DOHH2 (cell line): Measurements from ENCODE around the gene KCNMB3.

Source experiments
- H3F3A ChIP-seq: fragments of 200-600 bp; sonication (generic), shearing (Covaris generic); 2 replicates; pipeline ENCODE4 v1.6.0; 2016; ENCODE audit warnings: antibody characterized with exemption, mild to moderate bottlenecking; ENCODE audit not compliant: control insufficient read depth, insufficient read depth
- H3K27ac ChIP-seq: fragments of 200-600 bp; sonication (generic); 2 replicates; pipeline ENCODE4 v1.5.1; 2014; ENCODE audit warnings: low read depth, mild to moderate bottlenecking, low read length, moderate library complexity
- H3K27me3 ChIP-seq: fragments of 200-600 bp; sonication (generic); 2 replicates; pipeline ENCODE4 v1.6.1; 2014; ENCODE audit warnings: mild to moderate bottlenecking, low read length, mixed read lengths; ENCODE audit not compliant: control insufficient read depth
- H3K36me3 ChIP-seq: fragments of 200-600 bp; sonication (generic); 2 replicates; pipeline ENCODE4 v1.6.1; 2014; ENCODE audit warnings: mild to moderate bottlenecking, low read length, moderate library complexity, mixed read lengths; ENCODE audit not compliant: control insufficient read depth
- H3K4me1 ChIP-seq: fragments of 200-600 bp; sonication (generic); 2 replicates; pipeline ENCODE4 v1.6.1; 2014; ENCODE audit warnings: mild to moderate bottlenecking, low read length, mixed read lengths; ENCODE audit not compliant: control insufficient read depth
- H3K4me2 ChIP-seq: fragments of 200-600 bp; sonication (generic); 2 replicates; pipeline ENCODE4 v1.6.0; 2014; ENCODE audit warnings: mild to moderate bottlenecking, low read length, moderate library complexity
- H3K4me3 ChIP-seq: fragments of 200-600 bp; sonication (generic); 2 replicates; pipeline ENCODE4 v1.5.1; 2014; ENCODE audit warnings: mild to moderate bottlenecking, low read length, mixed read lengths
- H3K79me2 ChIP-seq: fragments of 200-600 bp; sonication (generic); 2 replicates; pipeline ENCODE4 v1.6.1; 2014; ENCODE audit warnings: mild to moderate bottlenecking, low read length, mixed read lengths; ENCODE audit not compliant: control insufficient read depth
- H3K9me2 ChIP-seq: fragments of 200-600 bp; sonication (generic); replicated peaks from 2 replicates; pipeline ENCODE4 v1.6.1; 2014; ENCODE audit warnings: mild to moderate bottlenecking, low read length, mixed read lengths; ENCODE audit not compliant: control insufficient read depth
- H3K9me3 ChIP-seq: fragments of 200-600 bp; sonication (generic); 2 replicates; pipeline ENCODE4 v1.6.1; 2014; ENCODE audit warnings: antibody characterized with exemption, low read length, mixed read lengths; ENCODE audit not compliant: control insufficient read depth, insufficient read depth
- H4K20me1 ChIP-seq: fragments of 200-600 bp; sonication (generic); 2 replicates; pipeline ENCODE4 v1.6.0; 2014; ENCODE audit warnings: low read depth, mild to moderate bottlenecking, antibody characterized with exemption, low read length, moderate library complexity; ENCODE audit not compliant: control insufficient read depth, insufficient read depth
- CTCF ChIP-seq: fragments of 200-600 bp; sonication (generic); IDR thresholded peaks from one replicate; pipeline ENCODE4 v1.5.1; 2014; ENCODE audit warnings: antibody characterized with exemption, mild to moderate bottlenecking, low read depth, low read length; ENCODE audit not compliant: poor library complexity, severe bottlenecking
- EZH2phosphoT487 ChIP-seq: fragments of 200-600 bp; sonication (generic); IDR thresholded peaks from 2 replicates; pipeline ENCODE4 v1.6.1; 2017; ENCODE audit warnings: borderline replicate concordance, mild to moderate bottlenecking, antibody characterized with exemption, low read length, moderate library complexity, mixed read lengths

The KCNMB3 gene

GRCh38 chr3:179265875-179266274 lies 15.0 kb upstream of the KCNMB3 start:
- Histone ChIP-seq H3K4me3 (no peak overlapping the region), H4K20me1 (no peaks in the 10 kb centered on the region), H3K27ac (no peak overlapping the region), H3K36me3 (no peaks in the 10 kb centered on the region), H3K4me2 (peak overlapping the region; percentile 16; the same call in 1 of the 2 replicates), H3K9me2 (no peaks in the 10 kb centered on the region), H3K4me1 (peaks cover 24% of the 10 kb centered on the region), H3K9me3 (peaks cover 8% of the 10 kb centered on the region), H3K27me3 (no peaks in the 10 kb centered on the region), H3F3A (peaks cover 5% of the 10 kb centered on the region; the same call in 1 of the 2 replicates), H3K79me2 (no peaks in the 10 kb centered on the region)
- TF ChIP-seq CTCF (no peak), EZH2phosphoT487 (no peak)

GRCh38 chr3:179265092-179265491 lies 14.2 kb upstream of the KCNMB3 start:
- Histone ChIP-seq H3K27ac (no peak overlapping the region), H3K79me2 (no peaks in the 10 kb centered on the region), H3K9me3 (peaks cover 8% of the 10 kb centered on the region), H3K9me2 (no peaks in the 10 kb centered on the region), H3F3A (peaks cover 5% of the 10 kb centered on the region; the same call in 1 of the 2 replicates), H3K36me3 (no peaks in the 10 kb centered on the region), H3K4me2 (no peak overlapping the region), H3K27me3 (no peaks in the 10 kb centered on the region), H3K4me3 (no peak overlapping the region), H4K20me1 (no peaks in the 10 kb centered on the region), H3K4me1 (peaks cover 28% of the 10 kb centered on the region)
- no peak for TF ChIP-seq EZH2phosphoT487
- TF ChIP-seq CTCF = no peak

- H4K20me1 ChIP-seq = no peaks in the 10 kb centered on the region
- no peaks in the 10 kb centered on the region for H3K79me2 ChIP-seq
- no peak overlapping the region for H3K27ac ChIP-seq
- peaks cover 8% of the 10 kb centered on the region for H3K9me3 ChIP-seq
- H3K4me2 ChIP-seq = no peak overlapping the region
- no peaks in the 10 kb centered on the region for H3K36me3 ChIP-seq
- no peaks in the 10 kb centered on the region for H3K27me3 ChIP-seq
- TF ChIP-seq CTCF = no peak
- TF ChIP-seq EZH2phosphoT487 = no peak
- peaks cover 8% of the 10 kb centered on the region; the same call in 1 of the 2 replicates for H3F3A ChIP-seq
- H3K4me1 ChIP-seq = peaks cover 28% of the 10 kb centered on the region
- no peak overlapping the region for H3K4me3 ChIP-seq
- H3K9me2 ChIP-seq = no peaks in the 10 kb centered on the region
Observed at GRCh38 chr3:179264449-179264848, 13.5 kb upstream of the KCNMB3 start.
